Brain microvascular endothelial cell (primary cell): ENCODE data around the gene OR6P1.

Experiments used
- DNase-seq: peaks from one replicate; pipeline ENCODE4 v3.0.0-alpha.2; 2020
- H3K27ac ChIP-seq: fragments of 250-450 bp; sonication (Bioruptor Pico); 2 replicates; pipeline ENCODE4 v1.5.1; 2020; ENCODE audit warnings: mild to moderate bottlenecking, moderate library complexity
- H3K27me3 ChIP-seq: fragments of 250-450 bp; sonication (Bioruptor Pico); replicated peaks from 2 replicates; pipeline ENCODE4 v1.5.1; 2020; ENCODE audit warnings: mild to moderate bottlenecking
- H3K36me3 ChIP-seq: fragments of 250-450 bp; sonication (Bioruptor Pico); replicated peaks from 2 replicates; pipeline ENCODE4 v1.5.1; 2020; ENCODE audit warnings: mild to moderate bottlenecking
- H3K4me3 ChIP-seq: 2 replicates; pipeline ENCODE4 v1.5.1; 2011; ENCODE audit warnings: low read depth, mild to moderate bottlenecking, control low read depth, low read length, moderate library complexity
- in situ Hi-C: cut with HindIII; loops from 2 replicates; pipeline ENCODE4 v1.10.0; 2017; ENCODE audit warnings: low sequenced_read_pairs, low pct_ligation_motif_present
- TF ChIP-seq, protein P1 (sequence below): IDR thresholded peaks from 2 replicates; pipeline ENCODE4 v1.5.1; 2011; ENCODE audit warnings: low read depth, mild to moderate bottlenecking, moderate library complexity, low read length, control low read depth, inconsistent platforms; ENCODE audit errors: missing control alignments

Gene OR6P1

DNA sequence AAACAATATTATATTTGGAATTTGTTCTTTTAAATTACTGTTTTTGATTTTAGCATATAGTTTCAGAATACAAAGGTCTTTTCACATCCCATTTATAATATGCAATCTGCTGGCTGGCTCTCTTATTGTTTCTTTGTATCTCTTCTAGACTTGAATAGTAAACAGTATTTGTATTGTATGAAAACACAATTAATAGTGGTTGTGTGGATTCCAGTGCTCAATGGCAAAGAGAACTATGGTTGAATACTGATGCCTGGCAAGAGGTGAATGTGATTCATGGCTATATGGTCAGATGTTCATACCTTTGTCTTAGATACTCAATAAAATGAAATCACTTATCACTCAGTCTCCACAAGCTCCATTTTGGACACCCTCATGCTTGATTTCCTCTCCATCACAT, 53.4 kb downstream of the OR6P1 start:
- Histone ChIP-seq H3K27ac (no peak overlapping the region), H3K36me3 (no peaks in the 10 kb centered on the region), H3K27me3 (no peaks in the 10 kb centered on the region), H3K4me3 (no peak overlapping the region)
- TF ChIP-seq, protein P1, sequence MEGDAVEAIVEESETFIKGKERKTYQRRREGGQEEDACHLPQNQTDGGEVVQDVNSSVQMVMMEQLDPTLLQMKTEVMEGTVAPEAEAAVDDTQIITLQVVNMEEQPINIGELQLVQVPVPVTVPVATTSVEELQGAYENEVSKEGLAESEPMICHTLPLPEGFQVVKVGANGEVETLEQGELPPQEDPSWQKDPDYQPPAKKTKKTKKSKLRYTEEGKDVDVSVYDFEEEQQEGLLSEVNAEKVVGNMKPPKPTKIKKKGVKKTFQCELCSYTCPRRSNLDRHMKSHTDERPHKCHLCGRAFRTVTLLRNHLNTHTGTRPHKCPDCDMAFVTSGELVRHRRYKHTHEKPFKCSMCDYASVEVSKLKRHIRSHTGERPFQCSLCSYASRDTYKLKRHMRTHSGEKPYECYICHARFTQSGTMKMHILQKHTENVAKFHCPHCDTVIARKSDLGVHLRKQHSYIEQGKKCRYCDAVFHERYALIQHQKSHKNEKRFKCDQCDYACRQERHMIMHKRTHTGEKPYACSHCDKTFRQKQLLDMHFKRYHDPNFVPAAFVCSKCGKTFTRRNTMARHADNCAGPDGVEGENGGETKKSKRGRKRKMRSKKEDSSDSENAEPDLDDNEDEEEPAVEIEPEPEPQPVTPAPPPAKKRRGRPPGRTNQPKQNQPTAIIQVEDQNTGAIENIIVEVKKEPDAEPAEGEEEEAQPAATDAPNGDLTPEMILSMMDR: no peak
- in situ Hi-C loops: no loop called here
- no peak for DNase-seq
